Loucy (cell line): ENCODE data around the gene TEAD4.
A peak's percentile ranks its signal among the peaks of the same experiment; 100 is the strongest.

Source experiments
- H2AFZ ChIP-seq: fragments of 200-600 bp; sonication (generic); 2 replicates; pipeline ENCODE4 v1.6.0; 2016; ENCODE audit warnings: antibody characterized with exemption, mild to moderate bottlenecking, low read length, moderate library complexity
- H3F3A ChIP-seq: fragments of 200-600 bp; 2 replicates; pipeline ENCODE4 v1.6.0; 2016; ENCODE audit warnings: antibody characterized with exemption, low read depth, mild to moderate bottlenecking
- H3K27me3 ChIP-seq: fragments of 200-600 bp; sonication (generic); 2 replicates; pipeline ENCODE4 v1.6.1; 2014; ENCODE audit warnings: low read length, mild to moderate bottlenecking; ENCODE audit not compliant: insufficient read depth, poor library complexity, severe bottlenecking
- H3K36me3 ChIP-seq: fragments of 200-600 bp; sonication (generic); 2 replicates; pipeline ENCODE4 v1.6.1; 2016; ENCODE audit warnings: low read length; ENCODE audit not compliant: insufficient read depth
- H3K4me1 ChIP-seq: fragments of 200-600 bp; sonication (generic); 2 replicates; pipeline ENCODE4 v1.5.1; 2014; ENCODE audit warnings: low read length, mild to moderate bottlenecking; ENCODE audit not compliant: insufficient read depth, poor library complexity, severe bottlenecking
- H3K4me2 ChIP-seq: fragments of 200-600 bp; sonication (generic); 2 replicates; pipeline ENCODE4 v1.6.0; 2014; ENCODE audit warnings: antibody characterized with exemption, low read length, low read depth, mild to moderate bottlenecking; ENCODE audit not compliant: poor library complexity, severe bottlenecking
- H3K4me3 ChIP-seq: fragments of 200-600 bp; sonication (generic); 2 replicates; pipeline ENCODE4 v1.5.1; 2014; ENCODE audit warnings: low read length, mild to moderate bottlenecking, mixed read lengths; ENCODE audit not compliant: poor library complexity, severe bottlenecking
- H3K79me2 ChIP-seq: fragments of 200-600 bp; sonication (generic); 2 replicates; pipeline ENCODE4 v1.6.1; 2014; ENCODE audit warnings: low read length; ENCODE audit not compliant: insufficient read depth
- H3K9ac ChIP-seq: fragments of 200-600 bp; sonication (generic); 2 replicates; pipeline ENCODE4 v1.6.0; 2014; ENCODE audit warnings: mild to moderate bottlenecking, low read depth, low read length, moderate library complexity; ENCODE audit not compliant: poor library complexity, severe bottlenecking
- H3K9me2 ChIP-seq: fragments of 200-600 bp; sonication (generic); replicated peaks from 2 replicates; pipeline ENCODE4 v1.6.1; 2016; ENCODE audit warnings: low read depth, low read length, mixed read lengths
- H3K9me3 ChIP-seq: fragments of 200-600 bp; sonication (generic); 2 replicates; pipeline ENCODE4 v1.6.1; 2014; ENCODE audit warnings: mild to moderate bottlenecking, antibody characterized with exemption, low read length, low read depth; ENCODE audit not compliant: insufficient read depth
- H4K20me1 ChIP-seq: fragments of 200-600 bp; sonication (generic); 2 replicates; pipeline ENCODE4 v1.6.0; 2014; ENCODE audit warnings: antibody characterized with exemption, low read length, mild to moderate bottlenecking; ENCODE audit not compliant: insufficient read depth, poor library complexity, severe bottlenecking
- EZH2phosphoT487 ChIP-seq: fragments of 200-600 bp; IDR thresholded peaks from 2 replicates; pipeline ENCODE4 v1.6.1; 2018; ENCODE audit warnings: antibody characterized with exemption, mild to moderate bottlenecking, moderate library complexity, borderline replicate concordance
- TF ChIP-seq, protein P1 (sequence below): fragments of 200-600 bp; sonication (generic); conservative IDR thresholded peaks from 2 replicates; pipeline ENCODE4 v1.5.1; 2014; ENCODE audit warnings: mild to moderate bottlenecking, antibody characterized with exemption, low read length

Gene TEAD4

DNA sequence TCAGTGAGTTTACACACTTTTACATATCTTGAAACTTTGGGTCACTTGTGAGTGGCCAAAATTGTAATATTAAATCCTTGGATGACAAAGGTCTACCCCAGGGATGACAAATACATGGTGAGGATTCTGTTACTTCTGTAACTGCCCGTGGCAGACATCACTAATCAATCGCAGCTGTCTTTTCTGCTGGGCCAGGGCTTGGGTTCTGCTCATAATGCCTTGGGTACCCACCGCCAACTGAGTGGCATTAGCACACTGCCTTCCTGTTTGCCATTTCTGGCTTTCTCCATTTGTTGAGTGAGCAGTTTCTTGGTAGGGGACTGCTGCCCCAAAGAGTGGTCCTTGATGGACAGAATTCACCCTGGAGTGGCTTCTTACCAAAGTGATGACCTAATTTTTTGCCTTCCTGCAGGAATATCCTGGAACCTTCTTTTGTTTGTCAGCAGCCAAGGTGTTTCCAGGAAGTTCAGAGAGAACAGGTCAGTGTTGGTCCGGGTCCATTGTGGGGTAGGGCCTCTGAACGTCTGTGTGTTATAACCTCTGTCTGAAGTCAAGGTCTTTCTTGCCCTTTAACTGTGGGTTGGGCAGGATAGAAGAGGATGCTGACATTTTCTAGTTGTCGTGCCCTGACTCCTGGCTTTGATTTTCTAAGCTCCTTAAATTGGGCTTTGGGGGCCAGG is 124.2 kb downstream of the TEAD4 start:
- H3K9me2 ChIP-seq: no peaks in the 10 kb centered on the region
- no peaks in the 10 kb centered on the region for H4K20me1 ChIP-seq
- H3K4me2 ChIP-seq: peak overlapping the region; percentile 42
- H3K4me1 ChIP-seq: peaks cover 8% of the 10 kb centered on the region
- no peaks in the 10 kb centered on the region for H3K27me3 ChIP-seq
- TF ChIP-seq, protein P1, sequence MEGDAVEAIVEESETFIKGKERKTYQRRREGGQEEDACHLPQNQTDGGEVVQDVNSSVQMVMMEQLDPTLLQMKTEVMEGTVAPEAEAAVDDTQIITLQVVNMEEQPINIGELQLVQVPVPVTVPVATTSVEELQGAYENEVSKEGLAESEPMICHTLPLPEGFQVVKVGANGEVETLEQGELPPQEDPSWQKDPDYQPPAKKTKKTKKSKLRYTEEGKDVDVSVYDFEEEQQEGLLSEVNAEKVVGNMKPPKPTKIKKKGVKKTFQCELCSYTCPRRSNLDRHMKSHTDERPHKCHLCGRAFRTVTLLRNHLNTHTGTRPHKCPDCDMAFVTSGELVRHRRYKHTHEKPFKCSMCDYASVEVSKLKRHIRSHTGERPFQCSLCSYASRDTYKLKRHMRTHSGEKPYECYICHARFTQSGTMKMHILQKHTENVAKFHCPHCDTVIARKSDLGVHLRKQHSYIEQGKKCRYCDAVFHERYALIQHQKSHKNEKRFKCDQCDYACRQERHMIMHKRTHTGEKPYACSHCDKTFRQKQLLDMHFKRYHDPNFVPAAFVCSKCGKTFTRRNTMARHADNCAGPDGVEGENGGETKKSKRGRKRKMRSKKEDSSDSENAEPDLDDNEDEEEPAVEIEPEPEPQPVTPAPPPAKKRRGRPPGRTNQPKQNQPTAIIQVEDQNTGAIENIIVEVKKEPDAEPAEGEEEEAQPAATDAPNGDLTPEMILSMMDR: no peak
- TF ChIP-seq EZH2phosphoT487: no peak
- no peaks in the 10 kb centered on the region for H3F3A ChIP-seq
- peak overlapping the region; percentile 76 for H2AFZ ChIP-seq
- H3K4me3 ChIP-seq: peak overlapping the region; percentile 60
- no peak overlapping the region for H3K9ac ChIP-seq
- H3K9me3 ChIP-seq: no peaks in the 10 kb centered on the region
- no peaks in the 10 kb centered on the region for H3K36me3 ChIP-seq
- no peaks in the 10 kb centered on the region for H3K79me2 ChIP-seq

- Histone ChIP-seq H3K36me3 (no peaks in the 10 kb centered on the region), H3K9me3 (no peaks in the 10 kb centered on the region), H3K9ac (no peak overlapping the region), H3K27me3 (no peaks in the 10 kb centered on the region), H3K9me2 (no peaks in the 10 kb centered on the region), H3F3A (no peaks in the 10 kb centered on the region), H3K4me1 (peaks cover 8% of the 10 kb centered on the region), H2AFZ (peak overlapping the region; percentile 76), H3K4me3 (peak overlapping the region; percentile 60), H3K79me2 (no peaks in the 10 kb centered on the region), H4K20me1 (no peaks in the 10 kb centered on the region), H3K4me2 (peak overlapping the region; percentile 42)
- TF ChIP-seq, protein P1: no peak
- no peak for TF ChIP-seq EZH2phosphoT487
Measured at GRCh38 chr12:3083921-3084347, 124.7 kb downstream of the TEAD4 start.

- TF ChIP-seq, protein P1: no peak
- TF ChIP-seq EZH2phosphoT487: no peak
- H3K4me3 ChIP-seq: no peak overlapping the region
- H3K4me1 ChIP-seq: peaks cover 8% of the 10 kb centered on the region
- no peaks in the 10 kb centered on the region for H3K9me3 ChIP-seq
- H3K27me3 ChIP-seq: no peaks in the 10 kb centered on the region
- H3K9ac ChIP-seq: no peak overlapping the region
- no peaks in the 10 kb centered on the region for H3K9me2 ChIP-seq
- H4K20me1 ChIP-seq: no peaks in the 10 kb centered on the region
- H3F3A ChIP-seq: no peaks in the 10 kb centered on the region
- no peak overlapping the region for H3K4me2 ChIP-seq
- H2AFZ ChIP-seq: no peak overlapping the region
- H3K36me3 ChIP-seq: no peaks in the 10 kb centered on the region
- no peaks in the 10 kb centered on the region for H3K79me2 ChIP-seq
Measured at GRCh38 chr12:3084742-3085141, 125.5 kb downstream of the TEAD4 start.
